HG02642 (cell line): Measurements from ENCODE around the gene TBX21.

Experiments
- ATAC-seq: cut with Tn5 transposase; IDR thresholded peaks from one replicate; pipeline ENCODE4 v1.9.1; 2021; ENCODE audit warnings: mild to moderate bottlenecking; ENCODE audit not compliant: unreplicated experiment, poor library complexity

The TBX21 gene

DNA sequence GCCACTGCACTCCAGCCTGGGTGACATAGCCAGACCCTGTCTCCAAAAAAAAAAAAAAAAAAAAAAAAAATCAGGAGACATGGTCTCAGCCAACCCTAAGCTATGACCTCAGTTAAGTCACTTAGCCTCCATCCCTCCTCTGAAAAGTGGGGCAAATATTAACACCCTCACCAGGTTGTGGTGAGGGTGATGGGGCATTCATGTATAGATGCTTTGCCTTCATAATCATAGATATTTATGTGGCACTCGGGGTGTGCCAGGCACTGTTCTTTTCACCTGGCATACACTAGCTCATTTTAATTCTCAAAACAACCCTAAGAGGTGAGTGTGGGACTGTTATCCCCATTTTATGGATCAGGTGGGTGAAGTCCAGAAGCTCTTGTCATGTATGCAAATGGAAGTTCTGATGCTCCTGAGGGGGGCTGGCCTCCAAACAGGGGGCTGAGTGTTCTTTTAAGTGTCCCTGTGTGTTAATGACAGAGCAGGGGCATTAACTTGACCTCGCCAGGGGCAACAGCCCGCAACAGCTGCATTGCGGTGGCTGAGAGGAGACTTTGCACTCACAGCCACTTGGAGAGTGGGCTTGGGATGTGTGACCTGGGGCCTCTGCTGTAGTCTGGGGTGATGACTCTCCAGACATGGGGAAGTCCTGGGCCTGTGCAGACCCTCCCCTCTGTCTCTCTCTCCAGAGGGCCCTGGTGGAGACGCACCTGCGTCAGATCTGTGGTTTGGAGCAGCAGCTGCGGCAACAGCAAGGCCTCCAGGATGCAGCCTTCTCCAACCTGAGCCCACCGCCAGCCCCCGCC, 34.9 kb upstream of the TBX21 start:
- no peak for ATAC-seq

DNA sequence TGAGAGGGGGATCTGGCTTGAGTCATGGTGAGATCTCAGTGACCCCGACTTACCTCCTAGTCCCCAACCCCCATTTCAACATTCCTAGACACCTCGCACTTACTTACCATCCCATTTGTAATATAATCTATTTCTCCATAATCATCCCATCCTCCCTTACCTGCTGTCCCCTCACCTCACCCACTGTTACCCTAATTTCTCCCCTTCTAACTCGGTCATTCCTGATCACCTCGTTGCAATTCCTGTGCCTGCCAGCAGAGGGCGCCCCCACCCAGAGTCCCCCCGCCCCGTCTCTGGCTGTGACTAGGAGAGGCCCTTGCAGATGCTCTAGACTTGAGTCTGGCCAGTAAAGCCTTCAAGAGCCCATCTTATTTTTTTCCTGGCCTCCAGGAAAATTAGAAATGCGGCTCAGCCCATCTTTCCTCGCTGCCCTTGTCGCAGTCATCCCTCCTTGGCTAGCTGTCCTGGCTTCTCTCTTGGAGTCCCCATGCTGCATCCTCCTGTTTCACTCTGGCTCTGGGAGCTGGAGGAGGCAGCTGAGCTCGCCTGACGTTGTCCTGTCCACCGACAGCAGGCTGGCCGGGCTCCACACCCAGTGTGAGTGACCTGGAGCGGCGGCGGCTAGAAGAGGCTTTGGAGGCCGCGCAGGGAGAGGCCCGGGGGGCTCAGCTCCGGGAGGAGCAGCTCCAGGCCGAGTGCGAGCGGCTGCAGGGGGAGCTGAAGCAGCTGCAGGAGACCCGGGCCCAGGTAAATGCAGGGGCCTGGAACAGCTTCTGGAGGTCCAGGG, 34.1 kb upstream of the TBX21 start:
- ATAC-seq: no peak

DNA sequence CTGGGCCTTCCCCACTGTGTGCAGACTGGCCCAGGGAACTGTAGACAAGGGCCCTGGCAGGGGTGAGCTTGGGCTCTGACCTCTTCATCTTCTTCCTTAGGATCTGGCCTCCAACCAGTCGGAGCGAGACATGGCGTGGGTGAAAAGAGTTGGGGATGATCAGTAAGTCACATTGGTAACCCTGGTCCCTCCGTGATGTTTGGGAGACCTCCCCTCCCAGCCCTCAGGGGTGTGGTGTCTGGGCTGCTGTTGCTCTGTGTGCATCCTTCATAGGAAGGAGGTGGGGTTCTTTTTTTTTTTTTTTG, 33.5 kb upstream of the TBX21 start:
- no peak for ATAC-seq

DNA sequence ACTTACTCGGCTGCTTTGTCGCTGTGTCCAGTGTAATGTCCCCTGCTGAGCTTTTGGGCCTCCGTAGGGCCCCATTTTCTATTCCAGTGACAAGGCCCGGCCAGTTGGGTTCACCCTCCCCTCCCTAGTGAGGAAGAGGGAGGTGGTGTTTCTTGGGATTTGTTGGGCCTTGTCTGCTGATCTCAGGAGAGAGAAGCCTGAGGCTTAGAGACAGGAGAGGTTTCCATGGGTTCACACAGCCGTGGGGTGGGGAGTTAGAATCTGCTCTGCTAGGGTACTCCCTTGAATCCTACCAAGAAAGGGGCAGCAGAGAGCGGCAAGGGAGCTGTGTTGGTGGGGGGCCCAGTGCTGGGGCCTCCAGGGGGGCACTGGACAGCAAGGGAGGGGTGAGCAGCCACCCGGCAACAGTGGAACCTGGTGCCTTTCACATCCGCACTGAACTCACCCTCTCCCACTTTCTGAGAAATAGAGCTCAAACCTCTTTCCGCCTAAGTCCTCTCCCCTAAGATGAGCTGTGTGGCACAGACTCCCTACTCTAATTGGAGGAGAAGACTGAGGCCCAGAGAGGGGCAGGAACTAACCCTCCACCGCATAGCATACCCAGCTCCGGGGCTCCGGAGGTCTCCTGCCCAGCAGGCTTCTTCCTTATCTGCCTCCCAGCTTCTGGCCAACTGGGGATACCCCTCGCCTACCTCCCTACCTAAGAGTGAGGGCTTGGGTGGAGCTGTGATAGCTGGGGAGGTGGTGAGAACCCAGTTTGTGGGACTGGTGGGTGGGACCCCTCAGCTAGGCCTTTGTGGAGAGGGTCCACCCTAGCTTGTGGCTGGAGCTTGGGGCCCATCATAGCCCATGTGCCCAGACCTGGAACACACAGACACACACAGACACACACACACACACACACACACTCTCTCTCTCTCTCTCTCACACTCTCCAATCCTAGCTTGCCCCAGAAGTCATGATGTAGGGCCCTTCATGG, 32.3 kb upstream of the TBX21 start:
- no peak for ATAC-seq

DNA sequence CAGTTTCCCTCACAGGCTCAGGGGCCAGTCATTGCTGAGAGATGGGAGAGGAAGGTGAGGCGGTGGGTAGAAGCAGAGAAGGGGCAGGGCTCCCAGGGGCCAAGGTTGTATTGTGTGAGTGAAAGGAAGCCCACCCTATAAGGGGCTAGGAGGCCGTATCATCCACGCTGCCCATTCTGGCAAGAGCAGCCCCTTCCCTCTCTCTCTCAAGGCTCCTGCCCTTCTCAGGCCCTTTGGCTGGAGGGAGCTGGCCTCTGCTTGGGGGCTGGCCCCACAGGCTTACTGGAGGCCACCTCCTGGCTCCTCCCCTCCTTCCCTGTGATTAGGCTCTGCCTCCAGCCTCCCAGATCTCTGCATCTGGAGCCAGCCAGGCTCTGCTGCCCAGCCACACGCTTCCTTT, 31.4 kb upstream of the TBX21 start:
- no peak for ATAC-seq

DNA sequence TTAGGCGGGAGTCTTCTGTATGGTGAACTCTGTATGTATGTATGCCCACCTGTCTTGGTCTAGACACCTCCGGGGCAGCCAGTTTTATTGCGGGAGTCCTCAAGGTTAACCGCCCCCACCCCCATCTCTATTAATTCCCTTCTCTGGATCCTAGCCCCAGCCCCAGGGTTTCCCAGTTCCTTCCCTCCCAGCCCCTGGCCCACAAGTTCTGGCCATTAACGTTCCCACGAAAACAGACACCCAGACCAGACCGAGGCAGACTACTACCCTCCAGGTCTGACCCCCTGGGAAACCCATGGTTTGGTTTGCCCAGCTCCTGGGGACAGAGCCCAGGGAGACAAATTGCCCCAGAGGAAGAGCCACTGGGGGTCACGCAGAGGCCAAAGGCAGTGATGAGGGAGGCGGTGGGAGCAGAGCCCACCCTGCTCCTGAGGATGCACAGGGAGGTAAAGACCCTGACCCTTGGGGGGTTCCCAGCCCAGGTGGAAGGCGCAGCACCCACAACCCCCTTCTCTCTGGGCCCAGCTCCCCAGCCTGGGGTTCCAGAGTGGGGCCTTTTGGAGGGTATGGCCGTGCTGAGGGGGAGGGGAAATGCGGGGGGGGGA, 30.5 kb upstream of the TBX21 start:
- ATAC-seq: no peak

DNA sequence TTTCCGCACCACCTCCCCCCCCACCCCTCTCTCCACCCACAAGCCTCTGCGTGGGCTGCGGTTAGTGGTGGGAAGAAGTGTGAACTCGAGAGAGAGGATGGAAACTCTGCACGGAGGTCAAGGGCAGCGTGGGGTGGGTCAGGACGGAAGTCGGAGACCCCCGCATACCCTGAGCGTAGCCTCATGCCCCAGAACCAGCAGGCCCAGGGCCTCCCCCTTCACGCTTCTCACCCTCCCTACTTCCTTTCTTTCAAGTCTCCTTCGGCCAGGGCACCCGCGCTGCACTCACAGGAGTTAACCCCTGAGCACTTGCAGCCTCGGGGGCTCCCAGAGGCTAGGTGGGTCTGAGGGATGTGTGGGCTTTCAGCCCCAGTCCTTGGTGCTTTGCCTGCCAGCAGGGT, 29.8 kb upstream of the TBX21 start:
- ATAC-seq: no peak

DNA sequence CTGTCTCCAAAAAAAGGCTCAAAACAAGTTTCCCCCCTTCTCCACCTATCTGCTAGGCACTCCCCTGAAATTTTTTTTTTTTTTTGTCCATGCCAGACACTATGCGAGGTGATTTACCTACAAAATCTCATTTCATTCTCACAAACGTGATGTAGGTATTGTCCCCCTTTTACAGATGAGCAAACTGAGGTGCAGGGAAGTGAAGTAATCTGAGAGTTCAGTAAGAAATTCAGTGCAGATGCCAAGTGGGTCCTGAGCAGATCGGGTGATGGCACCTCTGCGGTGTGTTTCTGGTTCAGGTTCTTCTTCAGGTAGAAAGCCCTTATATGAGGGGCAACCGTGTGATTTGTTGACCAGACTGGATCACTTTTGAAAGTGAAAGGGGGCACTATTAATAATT, 29.4 kb upstream of the TBX21 start:
- no peak for ATAC-seq

DNA sequence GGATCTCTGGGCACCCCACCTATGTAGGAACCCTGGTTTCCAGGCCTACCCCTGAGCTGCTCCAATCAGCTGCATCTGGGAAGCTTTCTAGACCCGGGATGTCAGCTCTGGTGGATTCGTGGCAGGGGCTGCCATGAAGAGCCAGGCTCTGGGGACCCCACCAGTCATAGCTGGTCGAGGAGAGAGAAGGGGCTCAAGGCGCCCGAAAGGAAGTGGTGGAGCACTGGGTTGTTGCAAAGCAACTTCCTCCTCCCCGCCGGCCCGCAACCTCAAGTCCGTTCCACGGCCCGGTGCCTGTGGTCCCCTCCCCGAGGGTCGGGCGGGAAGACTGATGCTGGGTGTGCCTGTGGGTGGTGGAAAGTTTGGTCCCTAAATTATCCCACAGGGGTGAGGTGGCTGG, 28.9 kb upstream of the TBX21 start:
- ATAC-seq: no peak

DNA sequence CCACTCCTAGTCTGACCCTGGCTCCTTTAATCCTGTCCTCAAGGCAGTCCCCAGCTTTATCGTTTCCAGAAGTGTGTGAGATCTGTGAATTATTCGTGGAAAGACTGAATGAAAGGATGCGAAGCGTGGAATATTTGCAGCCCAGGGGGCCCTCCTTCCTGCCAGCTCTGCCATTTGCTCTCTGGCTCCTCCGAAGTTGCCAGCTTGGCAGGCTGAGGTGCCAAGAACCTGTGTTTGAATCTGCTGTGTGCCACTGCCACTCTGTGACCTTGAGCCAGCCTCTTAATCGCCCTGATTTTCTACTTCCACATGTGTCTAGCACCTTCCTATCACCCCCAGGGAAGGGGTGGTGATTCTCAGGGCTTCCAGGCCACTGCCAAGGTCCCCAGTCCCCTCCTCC, 28.3 kb upstream of the TBX21 start:
- ATAC-seq: no peak

DNA sequence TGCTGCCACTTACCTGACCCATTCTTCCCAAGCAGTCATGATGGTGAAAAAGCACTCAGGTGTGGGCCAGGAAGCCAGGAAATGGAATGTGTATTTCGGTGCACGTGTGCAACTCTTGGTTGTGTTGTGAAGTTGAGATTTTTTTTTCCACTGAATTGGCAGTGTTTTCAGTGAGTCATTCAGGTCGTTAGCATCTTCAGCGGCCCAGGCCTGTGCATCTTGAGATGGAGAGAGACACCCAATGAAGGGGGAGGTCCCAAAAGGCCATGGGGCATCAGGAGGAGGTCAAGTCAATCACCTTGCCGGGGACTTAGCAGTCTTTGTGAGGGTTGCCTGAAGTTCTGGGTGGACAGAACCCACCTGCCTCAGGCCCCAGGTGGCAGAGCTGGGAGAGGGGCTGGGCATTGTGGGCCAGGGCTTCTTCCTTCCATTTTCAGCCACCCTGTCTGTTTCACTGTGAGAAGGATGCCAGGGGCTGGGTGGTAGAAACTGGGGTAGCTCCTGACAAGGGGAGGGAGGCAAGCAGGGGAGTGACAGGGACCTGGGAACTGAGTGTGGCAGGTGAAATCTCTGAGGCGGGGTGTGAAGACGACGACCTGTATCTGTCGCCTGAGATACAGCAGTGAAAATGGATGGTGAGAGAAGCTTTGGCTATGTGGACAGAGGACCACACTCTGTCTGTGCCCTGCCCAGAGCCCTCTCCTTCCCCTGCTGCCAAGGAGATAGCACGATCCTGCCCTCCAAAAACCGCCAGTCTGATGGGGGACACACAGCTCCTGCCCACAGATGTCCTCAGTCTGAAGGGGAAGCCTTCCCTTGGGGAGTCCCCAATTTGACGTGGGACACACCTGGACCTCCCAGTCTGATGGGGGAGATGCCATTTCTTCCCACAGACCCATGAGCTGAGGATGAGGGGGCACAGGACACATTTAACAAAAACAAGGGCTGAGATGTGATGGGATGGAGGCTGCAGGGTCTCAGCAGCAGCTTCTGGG, 27.2 kb upstream of the TBX21 start:
- no peak for ATAC-seq

DNA sequence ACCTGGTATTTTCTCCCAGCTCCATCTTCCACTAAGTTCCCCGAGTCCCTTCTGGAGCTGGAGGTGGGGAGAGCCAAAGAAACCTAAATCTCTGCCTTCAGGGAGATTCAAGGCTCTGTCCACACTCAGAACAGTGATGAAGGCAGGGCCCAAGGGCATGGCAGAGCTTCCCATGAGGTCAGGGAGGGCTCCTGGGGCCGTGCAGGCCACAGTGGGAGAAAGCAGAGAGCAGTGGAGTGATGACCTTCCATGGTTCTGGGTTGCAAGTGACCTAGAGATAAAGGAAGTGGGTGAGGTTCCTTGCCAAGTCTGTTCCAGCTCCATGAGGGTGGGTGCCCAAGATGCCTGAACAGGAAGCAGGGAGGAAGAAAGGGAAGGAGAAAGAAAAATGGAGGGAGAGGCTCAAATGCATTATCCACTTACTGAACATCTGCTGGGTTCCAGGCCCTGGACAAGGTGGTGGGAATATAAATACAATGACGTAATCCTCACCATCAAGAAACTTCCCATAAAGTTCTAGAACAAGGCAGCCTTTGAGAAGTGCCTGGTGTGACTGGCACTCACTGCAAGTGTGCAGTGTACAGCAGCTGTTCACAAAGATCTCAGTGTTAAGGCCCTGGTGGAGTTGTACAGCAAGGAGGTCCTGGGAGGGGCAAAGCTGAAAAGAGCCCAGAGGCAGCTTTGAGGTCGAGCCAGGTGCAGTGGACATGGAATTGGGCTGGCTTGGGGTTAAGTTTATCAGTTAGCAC, 25.8 kb upstream of the TBX21 start:
- ATAC-seq: no peak

DNA sequence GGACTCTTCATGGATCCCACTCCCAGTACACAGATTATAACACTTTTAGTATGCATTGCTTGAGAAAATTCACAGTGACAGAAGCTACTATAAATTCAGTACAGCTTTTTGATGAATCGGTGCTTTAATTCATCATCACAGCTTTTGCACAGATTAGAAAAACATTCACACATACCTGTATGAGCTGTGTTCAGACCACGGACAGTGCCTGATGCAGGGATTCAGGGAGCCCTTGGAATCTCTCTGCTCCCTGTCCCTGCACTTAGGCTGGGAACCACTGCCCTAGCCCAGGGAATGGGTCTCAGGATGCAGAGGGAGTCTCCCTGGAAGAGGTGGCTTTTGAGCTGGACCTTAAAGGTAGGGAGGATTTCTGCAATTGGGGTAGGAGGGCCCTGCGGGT, 25.2 kb upstream of the TBX21 start:
- no peak for ATAC-seq

DNA sequence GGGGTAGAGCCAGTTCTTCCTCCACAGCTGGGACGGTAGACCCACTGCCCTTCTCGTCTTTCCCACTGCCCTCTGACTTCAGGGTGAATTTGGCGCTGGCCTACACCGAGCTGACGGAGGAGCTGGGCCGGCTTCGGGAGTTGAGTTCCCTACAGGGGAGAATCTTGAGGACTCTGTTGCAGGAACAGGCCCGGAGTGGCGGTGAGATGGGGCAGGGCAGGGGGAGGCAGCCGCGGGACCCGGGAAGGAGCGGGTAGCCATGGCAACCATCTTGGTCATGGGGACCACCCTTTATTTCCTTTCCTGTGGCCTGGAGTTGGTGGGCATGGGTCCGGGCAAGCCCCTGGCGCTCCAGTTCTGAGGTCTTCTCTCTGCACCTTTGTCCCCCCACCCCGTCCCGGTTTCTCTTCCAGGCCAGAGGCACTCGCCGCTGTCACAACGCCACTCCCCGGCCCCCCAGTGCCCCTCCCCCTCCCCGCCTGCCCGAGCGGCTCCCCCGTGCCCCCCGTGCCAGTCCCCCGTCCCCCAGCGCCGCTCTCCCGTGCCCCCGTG, 24.6 kb upstream of the TBX21 start:
- no peak for ATAC-seq

DNA sequence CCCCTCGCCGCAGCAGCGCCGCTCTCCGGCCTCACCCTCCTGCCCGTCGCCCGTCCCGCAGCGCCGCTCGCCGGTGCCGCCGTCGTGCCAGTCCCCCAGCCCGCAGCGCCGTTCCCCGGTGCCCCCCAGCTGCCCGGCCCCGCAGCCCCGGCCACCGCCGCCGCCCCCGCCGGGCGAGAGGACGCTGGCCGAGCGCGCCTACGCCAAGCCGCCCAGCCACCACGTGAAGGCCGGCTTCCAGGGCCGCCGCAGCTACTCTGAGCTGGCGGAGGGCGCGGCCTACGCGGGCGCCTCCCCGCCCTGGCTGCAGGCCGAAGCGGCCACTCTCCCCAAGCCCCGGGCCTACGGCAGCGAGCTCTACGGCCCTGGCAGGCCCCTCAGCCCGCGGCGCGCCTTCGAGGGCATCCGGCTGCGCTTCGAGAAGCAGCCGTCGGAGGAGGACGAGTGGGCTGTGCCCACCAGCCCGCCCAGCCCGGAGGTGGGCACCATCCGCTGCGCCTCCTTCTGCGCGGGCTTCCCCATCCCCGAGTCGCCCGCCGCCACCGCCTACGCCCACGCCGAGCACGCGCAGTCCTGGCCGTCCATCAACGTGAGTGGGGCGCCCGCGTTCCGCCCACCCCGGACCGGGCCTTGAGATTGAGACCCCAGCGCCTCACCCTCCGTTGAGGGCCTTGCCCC, 24.0 kb upstream of the TBX21 start:
- ATAC-seq: no peak

DNA sequence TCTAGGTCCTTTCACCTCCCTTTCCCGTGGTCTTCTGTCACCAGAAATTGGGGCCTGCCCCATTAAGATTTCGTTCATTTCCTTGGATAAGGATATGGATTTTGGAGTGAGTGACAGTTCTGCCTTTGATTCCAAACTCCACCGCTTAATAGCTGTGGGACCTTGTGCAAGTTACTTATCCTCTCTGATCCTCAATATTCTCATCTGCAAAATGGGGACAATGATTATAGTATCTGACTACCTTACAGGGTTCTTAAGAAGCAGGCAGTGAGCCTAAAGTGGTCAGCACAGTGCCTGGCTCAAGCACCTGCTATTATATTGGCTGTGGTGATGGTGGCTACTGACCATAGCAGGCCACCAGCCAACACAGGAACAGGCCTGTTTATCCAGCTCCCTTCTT, 23.4 kb upstream of the TBX21 start:
- no peak for ATAC-seq

DNA sequence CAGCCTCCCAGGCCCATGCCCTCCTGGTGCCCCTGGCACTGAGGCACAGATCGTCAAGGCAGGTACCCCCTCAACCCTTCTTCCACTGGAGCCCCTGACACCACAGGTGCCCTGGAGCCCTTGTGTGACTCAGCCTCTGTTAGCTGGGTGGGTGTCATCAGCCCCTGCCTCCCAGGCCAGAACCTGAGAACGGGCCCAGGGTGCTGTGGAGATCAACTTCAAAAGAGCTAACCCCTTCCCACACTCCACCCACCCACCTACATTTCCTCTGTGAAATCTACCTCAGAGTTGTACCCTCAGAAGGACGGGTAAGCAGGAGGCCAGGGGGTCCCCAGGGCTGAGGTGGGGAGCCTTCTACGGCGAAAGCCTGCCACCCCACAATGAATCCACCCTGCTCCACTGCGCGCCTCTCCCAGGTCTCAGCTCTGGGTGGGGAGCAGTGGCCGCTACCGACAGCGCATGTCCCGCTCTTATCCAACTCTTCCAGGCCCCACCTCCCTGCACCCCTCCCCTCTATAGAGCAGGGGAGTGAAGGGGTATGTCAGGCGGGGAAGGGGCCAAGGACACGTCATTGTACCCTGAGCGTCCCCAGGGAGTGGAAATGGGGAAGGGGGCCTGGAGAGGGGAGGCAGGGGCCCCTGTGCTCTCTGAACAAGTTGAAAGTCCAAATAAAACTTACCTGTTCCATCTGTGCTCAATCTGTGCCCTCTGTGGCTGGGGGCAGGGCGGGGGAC, 21.5 kb upstream of the TBX21 start:
- ATAC-seq: no peak
